ENCODE measurements around the gene CYP27B1. TPM values are rescaled to one million over a fixed set of nuclear protein-coding genes. Genes with fewer than 3 reads are reported as not detected.
A peak's percentile ranks its signal among the peaks of the same experiment; 100 is the strongest.

CYP27B1 gene
- total and polyA plus RNA-seq, 9 donors: 0.51 to 1.3 (median 1.1) TPM

GRCh38 chr12:57751788-57752667, 14.8 kb downstream of the CYP27B1 start, which contains the start of gene CDK4:
Gene CDK4 (minus strand): TSS chr12:57752310. CDS start chr12:57751717, 593 bp downstream.
- WGBS (ENCODE audit: insufficient coverage): under 1% methylated on average over 57 of the region's 58 CpGs
- Histone ChIP-seq H3K4me1 (ENCODE audit: control insufficient read depth, insufficient read depth, low read length) (peaks cover 32% of the 10 kb centered on the region), H3K27ac (ENCODE audit: low read length) (peak within 1 kb of the TSS; percentile 91), H3K4me3 (ENCODE audit: low read length) (peak within 1 kb of the TSS; percentile 84), H3K27me3 (ENCODE audit: control insufficient read depth, insufficient read depth, low read length) (peaks cover 14% of the 10 kb centered on the region), H3K9me3 (replicated peaks; ENCODE audit: control insufficient read depth, low read depth, low read length) (no peaks in the 10 kb centered on the region), H3K36me3 (ENCODE audit: control insufficient read depth, insufficient read depth, low read length) (peaks cover 41% of the 10 kb centered on the region)
- peak; percentile 100 for DNase-seq

- H3K27ac ChIP-seq (ENCODE audit: low read length): peak overlapping the region; percentile 91
- WGBS (ENCODE audit: insufficient coverage): 13% methylated on average over 4 of the region's 8 CpGs
- H3K36me3 ChIP-seq (ENCODE audit: control insufficient read depth, insufficient read depth, low read length): peaks cover 46% of the 10 kb centered on the region
- DNase-seq: no peak
- H3K27me3 ChIP-seq (ENCODE audit: control insufficient read depth, insufficient read depth, low read length): peaks cover 11% of the 10 kb centered on the region
- peak overlapping the region; percentile 84 for H3K4me3 ChIP-seq (ENCODE audit: low read length)
- H3K9me3 ChIP-seq (replicated peaks; ENCODE audit: control insufficient read depth, low read depth, low read length): no peaks in the 10 kb centered on the region
- H3K4me1 ChIP-seq (ENCODE audit: control insufficient read depth, insufficient read depth, low read length): peaks cover 28% of the 10 kb centered on the region
Observed at GRCh38 chr12:57751432-57751787, 15.5 kb downstream of the CYP27B1 start.

- H3K36me3 ChIP-seq (ENCODE audit: control insufficient read depth, insufficient read depth, low read length): peaks cover 51% of the 10 kb centered on the region
- H3K27me3 ChIP-seq (ENCODE audit: control insufficient read depth, insufficient read depth, low read length): peaks cover 7% of the 10 kb centered on the region
- peak overlapping the region; percentile 91 for H3K27ac ChIP-seq (ENCODE audit: low read length)
- no peaks in the 10 kb centered on the region for H3K9me3 ChIP-seq (replicated peaks; ENCODE audit: control insufficient read depth, low read depth, low read length)
- WGBS (ENCODE audit: insufficient coverage): 83% methylated on average over 10 of the region's 15 CpGs
- H3K4me3 ChIP-seq (ENCODE audit: low read length): peak overlapping the region; percentile 84
- DNase-seq: peak; percentile 32
- peaks cover 24% of the 10 kb centered on the region for H3K4me1 ChIP-seq (ENCODE audit: control insufficient read depth, insufficient read depth, low read length)
Observed at GRCh38 chr12:57750561-57751431, 16.1 kb downstream of the CYP27B1 start.

DNA sequence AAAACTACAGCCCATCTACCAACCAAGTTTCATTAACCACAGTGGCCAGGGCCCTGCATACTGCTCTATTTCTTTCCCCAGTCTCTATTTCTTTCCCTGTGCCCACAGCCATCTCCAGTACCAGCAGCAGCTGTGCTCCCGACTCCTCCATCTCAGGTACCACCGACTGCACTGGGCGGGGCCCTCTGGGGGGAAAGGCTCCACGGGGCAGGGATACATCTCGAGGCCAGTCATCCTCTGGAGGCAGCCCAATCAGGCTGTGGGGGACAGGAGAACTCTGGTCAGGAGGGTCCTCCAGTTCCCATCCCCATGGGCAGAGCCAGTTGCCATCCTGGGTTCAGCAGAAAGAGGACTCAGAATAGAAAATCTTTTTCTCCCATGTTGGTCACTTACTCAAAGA, 17.8 kb downstream of the CYP27B1 start:
- H3K27me3 ChIP-seq (ENCODE audit: control insufficient read depth, insufficient read depth, low read length): no peaks in the 10 kb centered on the region
- H3K4me3 ChIP-seq (ENCODE audit: low read length): no peak overlapping the region
- H3K4me1 ChIP-seq (ENCODE audit: control insufficient read depth, insufficient read depth, low read length): peaks cover 26% of the 10 kb centered on the region
- no peak for DNase-seq
- WGBS (ENCODE audit: insufficient coverage): 85% methylated on average over 5 of the region's 5 CpGs
- H3K36me3 ChIP-seq (ENCODE audit: control insufficient read depth, insufficient read depth, low read length): peaks cover 52% of the 10 kb centered on the region
- no peaks in the 10 kb centered on the region for H3K9me3 ChIP-seq (replicated peaks; ENCODE audit: control insufficient read depth, low read depth, low read length)
- no peak overlapping the region for H3K27ac ChIP-seq (ENCODE audit: low read length)

DNA sequence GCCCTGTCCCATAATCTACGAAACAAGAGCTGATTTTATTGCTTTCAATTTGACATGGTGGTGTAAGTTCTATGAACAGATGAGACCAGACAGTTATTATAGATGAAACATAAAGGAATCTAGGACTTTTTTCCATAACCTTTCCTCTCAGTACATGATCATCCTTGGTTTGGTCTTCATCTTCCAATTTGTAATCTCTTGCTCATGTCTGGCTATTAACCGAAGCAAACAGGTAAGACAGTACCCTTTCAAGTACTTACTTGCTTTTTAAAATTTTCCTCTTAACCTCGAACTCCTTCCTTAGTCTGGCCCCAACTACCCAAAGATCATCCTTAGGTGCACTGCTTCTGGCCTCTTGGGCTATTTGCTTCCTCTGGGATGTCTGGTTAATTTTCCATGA, 20.9 kb downstream of the CYP27B1 start:
- H3K36me3 ChIP-seq (ENCODE audit: control insufficient read depth, insufficient read depth, low read length): peaks cover 50% of the 10 kb centered on the region
- 84% methylated on average over 2 of the region's 3 CpGs for WGBS (ENCODE audit: insufficient coverage)
- DNase-seq: no peak
- peaks cover 17% of the 10 kb centered on the region for H3K4me1 ChIP-seq (ENCODE audit: control insufficient read depth, insufficient read depth, low read length)
- H3K9me3 ChIP-seq (replicated peaks; ENCODE audit: control insufficient read depth, low read depth, low read length): no peaks in the 10 kb centered on the region
- peaks cover 11% of the 10 kb centered on the region for H3K27me3 ChIP-seq (ENCODE audit: control insufficient read depth, insufficient read depth, low read length)
- H3K4me3 ChIP-seq (ENCODE audit: low read length): no peak overlapping the region
- H3K27ac ChIP-seq (ENCODE audit: low read length): no peak overlapping the region

GRCh38 chr12:57745485-57745881, 21.4 kb downstream of the CYP27B1 start:
- WGBS (ENCODE audit: insufficient coverage): 21% methylated on average over 5 of the region's 8 CpGs
- Histone ChIP-seq H3K36me3 (ENCODE audit: control insufficient read depth, insufficient read depth, low read length) (peaks cover 44% of the 10 kb centered on the region), H3K9me3 (replicated peaks; ENCODE audit: control insufficient read depth, low read depth, low read length) (no peaks in the 10 kb centered on the region), H3K4me1 (ENCODE audit: control insufficient read depth, insufficient read depth, low read length) (peaks cover 12% of the 10 kb centered on the region), H3K27ac (ENCODE audit: low read length) (peak overlapping the region; percentile 97), H3K27me3 (ENCODE audit: control insufficient read depth, insufficient read depth, low read length) (peaks cover 16% of the 10 kb centered on the region), H3K4me3 (ENCODE audit: low read length) (peak overlapping the region; percentile 80)
- peak; percentile 32 for DNase-seq

DNA sequence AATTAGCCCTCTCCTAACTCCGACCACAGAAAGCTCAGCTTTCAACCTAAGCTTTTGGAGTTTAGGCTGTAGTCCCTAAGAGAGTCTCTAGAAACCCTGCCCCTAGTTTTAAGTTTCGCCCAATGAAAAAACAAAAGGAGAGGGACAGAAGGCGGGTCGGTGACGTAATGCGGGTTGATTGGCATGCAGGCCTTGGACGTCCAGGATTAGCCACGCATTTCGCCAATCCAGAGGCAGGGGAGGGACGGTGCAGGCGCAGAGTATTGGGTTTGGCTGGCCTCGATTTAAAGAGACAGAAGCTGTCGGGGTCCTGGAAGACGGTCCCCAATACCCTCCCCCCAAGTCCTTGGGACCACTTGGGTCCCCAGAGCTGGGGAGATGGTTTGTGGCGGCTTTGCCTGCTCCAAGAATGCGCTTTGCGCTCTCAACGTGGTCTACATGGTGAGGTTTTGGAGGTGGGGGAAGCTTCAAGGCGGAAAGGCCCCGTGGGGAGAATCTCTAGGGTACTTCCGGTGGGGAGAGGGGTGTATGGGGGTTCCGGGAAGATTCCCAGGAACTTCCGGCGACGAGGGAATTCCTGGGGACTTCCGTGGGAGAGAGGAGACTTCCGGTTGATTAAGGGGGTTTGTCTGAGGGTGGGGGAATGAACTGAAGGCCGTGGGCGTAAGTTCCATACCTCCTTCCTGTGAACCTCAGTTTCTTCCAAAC, 21.9 kb downstream of the CYP27B1 start, which contains the start of gene TSPAN31:
TSPAN31 (plus strand) TSS at position 263 of the 708 bp plus-strand sequence; CDS start at position 379, 116 bp downstream.
- Histone ChIP-seq H3K27me3 (ENCODE audit: control insufficient read depth, insufficient read depth, low read length) (peaks cover 21% of the 10 kb centered on the region), H3K4me3 (ENCODE audit: low read length) (peak within 1 kb of the TSS; percentile 80)
- WGBS (ENCODE audit: insufficient coverage): 0% methylated on average over 15 of the region's 29 CpGs

GRCh38 chr12:57744194-57744776, 22.6 kb downstream of the CYP27B1 start:
- no peaks in the 10 kb centered on the region for H3K9me3 ChIP-seq (replicated peaks; ENCODE audit: control insufficient read depth, low read depth, low read length)
- peak overlapping the region; percentile 97 for H3K27ac ChIP-seq (ENCODE audit: low read length)
- H3K4me3 ChIP-seq (ENCODE audit: low read length): peak overlapping the region; percentile 80
- no peak for DNase-seq
- H3K27me3 ChIP-seq (ENCODE audit: control insufficient read depth, insufficient read depth, low read length): peaks cover 28% of the 10 kb centered on the region
- peaks cover 32% of the 10 kb centered on the region for H3K36me3 ChIP-seq (ENCODE audit: control insufficient read depth, insufficient read depth, low read length)
- H3K4me1 ChIP-seq (ENCODE audit: control insufficient read depth, insufficient read depth, low read length): peaks cover 14% of the 10 kb centered on the region
- 11% methylated on average over 9 of the region's 21 CpGs for WGBS (ENCODE audit: insufficient coverage)

More for the DNA sequence above, 21.9 kb downstream of the CYP27B1 start, which contains the start of gene TSPAN31:
- Histone ChIP-seq H3K9me3 (replicated peaks; ENCODE audit: control insufficient read depth, low read depth, low read length) (no peaks in the 10 kb centered on the region), H3K27ac (ENCODE audit: low read length) (peak within 1 kb of the TSS; percentile 97), H3K4me1 (ENCODE audit: control insufficient read depth, insufficient read depth, low read length) (peaks cover 12% of the 10 kb centered on the region), H3K36me3 (ENCODE audit: control insufficient read depth, insufficient read depth, low read length) (peaks cover 39% of the 10 kb centered on the region)
- DNase-seq: peak; percentile 100

DNA sequence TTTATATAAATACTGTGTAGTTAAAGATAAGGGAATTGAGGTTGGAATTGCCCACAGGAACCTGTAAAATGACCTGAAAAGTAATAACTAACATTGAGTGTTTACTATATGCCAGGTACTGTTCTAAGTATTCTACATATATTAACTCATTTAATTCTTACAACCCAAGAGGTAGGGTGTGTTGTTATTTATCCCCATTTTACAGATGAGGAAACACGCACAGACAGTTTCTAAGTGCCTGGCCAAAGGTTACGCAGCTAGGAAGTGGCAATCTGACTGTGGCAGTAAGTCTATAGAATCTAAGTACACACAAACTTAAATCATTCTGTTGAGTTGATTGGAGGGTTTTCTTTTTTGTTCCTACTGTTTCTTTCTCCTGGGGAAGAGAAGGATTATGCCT, 23.1 kb downstream of the CYP27B1 start:
- Histone ChIP-seq H3K4me1 (ENCODE audit: control insufficient read depth, insufficient read depth, low read length) (peaks cover 20% of the 10 kb centered on the region), H3K4me3 (ENCODE audit: low read length) (no peak overlapping the region), H3K36me3 (ENCODE audit: control insufficient read depth, insufficient read depth, low read length) (peaks cover 27% of the 10 kb centered on the region), H3K27ac (ENCODE audit: low read length) (no peak overlapping the region), H3K9me3 (replicated peaks; ENCODE audit: control insufficient read depth, low read depth, low read length) (no peaks in the 10 kb centered on the region), H3K27me3 (ENCODE audit: control insufficient read depth, insufficient read depth, low read length) (peaks cover 33% of the 10 kb centered on the region)
- no CpG with 5 or more reads among the region's 2 CpGs for WGBS (ENCODE audit: insufficient coverage)
- DNase-seq: no peak

All from muscle of leg (tissue), 11 donors.